DND-41 (cell line): Measurements from ENCODE around the gene OLFML1.

Source experiments
- CTCF ChIP-seq: IDR thresholded peaks from 2 replicates; pipeline ENCODE4 v1.5.1; 2012; ENCODE audit warnings: borderline replicate concordance, low read length, moderate library complexity, mild to moderate bottlenecking; ENCODE audit not compliant: poor library complexity, severe bottlenecking; ENCODE audit errors: extremely low read depth
- EZH2 ChIP-seq: IDR thresholded peaks from 3 replicates; pipeline ENCODE4 v1.6.1; 2012; ENCODE audit warnings: borderline replicate concordance, low read depth, mild to moderate bottlenecking, moderate library complexity, low read length, inconsistent platforms; ENCODE audit not compliant: severe bottlenecking

- TF ChIP-seq CTCF (no peak), EZH2 (no peak)
Observed at GRCh38 chr11:7436146-7436545, 49.2 kb upstream of the OLFML1 start.
